ENCODE data around the gene MALSU1. TPM values are rescaled to one million over a fixed set of nuclear protein-coding genes. Genes with fewer than 3 reads are reported as not detected.

MALSU1 gene
- total RNA-seq, 1 donor from 2014 or later, result 56.7 TPM

DNA sequence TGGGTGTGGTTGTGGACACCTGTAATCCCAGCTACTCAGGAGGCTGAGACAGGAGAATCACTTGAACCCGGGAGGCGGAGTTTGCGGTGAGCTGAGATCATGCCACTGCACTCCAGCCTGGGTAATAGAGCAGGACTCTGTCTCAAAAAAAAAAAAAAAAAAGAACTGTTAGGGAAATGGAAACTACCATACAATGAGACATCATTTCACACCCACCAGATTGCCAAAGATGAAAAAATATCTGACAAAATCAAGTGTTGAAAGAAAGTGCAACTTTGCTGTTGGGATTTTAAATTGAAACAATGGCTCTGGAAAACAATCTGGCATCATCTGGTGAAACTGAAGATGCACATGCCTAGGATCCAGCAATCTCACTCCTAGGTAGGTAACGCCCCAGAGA, 16.1 kb upstream of the MALSU1 start:
- intact Hi-C loops (cut with DNase I), result no loop called here
- no peaks in the 10 kb centered on the region for H3K27me3 ChIP-seq
- H3K36me3 ChIP-seq, result no peaks in the 10 kb centered on the region
- H3K4me3 ChIP-seq, result no peak overlapping the region
- no peak for DNase-seq (ENCODE audit: extremely low spot score in 2 of 2)
- TF ChIP-seq POLR2AphosphoS5 (IDR thresholded peaks at IDR 0.05; ENCODE audit: insufficient read depth in 1 of 2, low read depth in 1 of 2) (no peak), CTCF (IDR thresholded peaks at IDR 0.05) (no peak), POLR2A (IDR thresholded peaks at IDR 0.05) (no peak)
- no peak overlapping the region for H3K27ac ChIP-seq
- no peaks in the 10 kb centered on the region for H3K9me3 ChIP-seq
- no peaks in the 10 kb centered on the region for H3K4me1 ChIP-seq

DNA sequence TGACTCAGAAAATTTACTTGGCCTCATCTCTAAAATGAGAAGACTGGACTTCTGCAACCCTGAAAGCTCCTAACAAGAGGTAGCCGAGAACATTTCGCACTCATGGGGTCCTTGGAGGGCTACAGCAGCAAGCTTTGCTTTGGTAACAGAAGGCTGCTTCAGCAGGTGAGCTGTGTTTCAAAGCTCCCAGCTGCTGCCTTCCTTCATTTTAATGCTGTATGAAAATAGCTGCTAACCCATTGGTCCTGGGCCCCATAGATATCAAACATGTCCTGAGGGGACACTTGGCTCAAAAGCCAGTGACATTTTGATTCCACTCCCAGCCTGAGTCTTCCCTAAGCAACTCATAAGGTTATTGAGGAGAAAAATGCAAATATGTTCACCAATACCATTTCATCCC, 14.3 kb upstream of the MALSU1 start:
- no peak overlapping the region for H3K27ac ChIP-seq
- TF ChIP-seq POLR2AphosphoS5 (IDR thresholded peaks at IDR 0.05; ENCODE audit: insufficient read depth in 1 of 2, low read depth in 1 of 2) (no peak), POLR2A (IDR thresholded peaks at IDR 0.05) (no peak), CTCF (IDR thresholded peaks at IDR 0.05) (no peak)
- H3K9me3 ChIP-seq, result no peaks in the 10 kb centered on the region
- H3K27me3 ChIP-seq, result no peaks in the 10 kb centered on the region
- no peak for DNase-seq (ENCODE audit: extremely low spot score in 2 of 2)
- no peaks in the 10 kb centered on the region for H3K4me1 ChIP-seq
- H3K4me3 ChIP-seq, result no peak overlapping the region
- intact Hi-C loops (cut with DNase I), result no loop called here
- no peaks in the 10 kb centered on the region for H3K36me3 ChIP-seq

DNA sequence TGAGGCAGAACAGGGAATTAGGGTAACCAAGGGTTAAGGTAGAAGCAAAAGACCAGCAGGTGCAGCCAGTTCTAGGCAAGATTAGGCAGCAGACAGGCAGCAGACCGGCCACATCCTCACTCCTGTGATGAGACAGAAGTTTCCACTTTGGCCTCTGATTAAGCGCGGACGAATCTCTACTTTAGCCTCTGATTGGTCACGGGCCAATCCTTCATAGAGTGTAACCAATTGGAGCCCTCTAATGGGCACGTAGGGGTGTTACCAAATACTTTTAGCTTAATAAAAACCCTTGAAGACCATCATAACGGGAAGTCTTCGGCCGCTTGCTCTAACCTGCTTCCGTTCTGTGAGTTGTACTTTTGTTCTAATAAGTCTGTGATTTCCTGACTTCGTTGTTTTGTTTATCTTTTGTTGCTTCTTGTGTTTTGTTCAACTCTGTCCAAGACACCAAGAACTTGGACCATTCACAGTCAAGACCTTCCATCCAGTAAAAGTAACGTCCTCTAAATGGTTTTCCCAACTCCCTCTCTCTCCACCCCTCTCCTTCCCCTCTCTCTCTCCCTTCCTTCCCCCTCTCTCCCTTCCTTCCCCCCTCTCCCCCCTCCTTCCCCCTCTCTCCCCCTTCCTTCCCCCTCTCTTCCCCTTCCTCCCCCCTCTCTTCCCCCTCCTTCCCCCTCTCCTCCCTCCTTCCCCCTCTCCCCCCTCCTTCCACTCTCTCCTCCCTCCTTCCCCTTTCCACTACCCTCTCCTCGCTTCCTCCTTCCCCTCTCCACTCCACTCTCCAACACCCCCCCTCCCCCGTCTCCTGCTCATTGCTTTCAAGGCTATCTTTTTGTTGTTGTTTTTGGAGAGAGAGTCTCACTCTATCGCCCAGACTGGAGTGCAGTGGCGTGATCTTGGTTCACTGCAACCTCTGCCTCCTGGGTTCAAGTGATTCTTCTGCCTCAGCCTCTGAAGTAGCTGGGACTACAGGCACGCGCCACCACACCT, 13.2 kb upstream of the MALSU1 start:
- H3K36me3 ChIP-seq, result no peaks in the 10 kb centered on the region

GRCh38 chr7:23287612-23288011, 11.5 kb upstream of the MALSU1 start:
- H3K27me3 ChIP-seq, result no peaks in the 10 kb centered on the region
- TF ChIP-seq CTCF (IDR thresholded peaks at IDR 0.05), result no peak
- no peak for TF ChIP-seq POLR2A (IDR thresholded peaks at IDR 0.05)
- no peak for TF ChIP-seq POLR2AphosphoS5 (IDR thresholded peaks at IDR 0.05; ENCODE audit: insufficient read depth in 1 of 2, low read depth in 1 of 2)
- no peaks in the 10 kb centered on the region for H3K4me1 ChIP-seq
- H3K27ac ChIP-seq, result no peak overlapping the region
- H3K9me3 ChIP-seq, result no peaks in the 10 kb centered on the region
- intact Hi-C loops (cut with DNase I), result no loop called here
- no peak overlapping the region for H3K4me3 ChIP-seq
- no peaks in the 10 kb centered on the region for H3K36me3 ChIP-seq
- DNase-seq (ENCODE audit: extremely low spot score in 2 of 2), result no peak

More for the DNA sequence above, 13.2 kb upstream of the MALSU1 start:
- intact Hi-C loops (cut with DNase I), result no loop called here
- no peak overlapping the region for H3K4me3 ChIP-seq
- TF ChIP-seq CTCF (IDR thresholded peaks at IDR 0.05) (no peak), POLR2AphosphoS5 (IDR thresholded peaks at IDR 0.05; ENCODE audit: insufficient read depth in 1 of 2, low read depth in 1 of 2) (no peak), POLR2A (IDR thresholded peaks at IDR 0.05) (no peak)
- DNase-seq (ENCODE audit: extremely low spot score in 2 of 2), result no peak
- H3K9me3 ChIP-seq, result no peaks in the 10 kb centered on the region
- H3K27ac ChIP-seq, result no peak overlapping the region
- H3K27me3 ChIP-seq, result no peaks in the 10 kb centered on the region
- no peaks in the 10 kb centered on the region for H3K4me1 ChIP-seq

- H3K4me3 ChIP-seq, result no peak overlapping the region
- H3K27me3 ChIP-seq, result no peaks in the 10 kb centered on the region
- no peaks in the 10 kb centered on the region for H3K36me3 ChIP-seq
- H3K9me3 ChIP-seq, result no peaks in the 10 kb centered on the region
- no peak for DNase-seq (ENCODE audit: extremely low spot score in 2 of 2)
- no peak overlapping the region for H3K27ac ChIP-seq
- TF ChIP-seq CTCF (IDR thresholded peaks at IDR 0.05) (no peak), POLR2A (IDR thresholded peaks at IDR 0.05) (no peak), POLR2AphosphoS5 (IDR thresholded peaks at IDR 0.05; ENCODE audit: insufficient read depth in 1 of 2, low read depth in 1 of 2) (no peak)
- no peaks in the 10 kb centered on the region for H3K4me1 ChIP-seq
- intact Hi-C loops (cut with DNase I), result no loop called here
Observed at GRCh38 chr7:23290993-23291392, 8.1 kb upstream of the MALSU1 start.

All from vagina (tissue), 2 donors.